Fibroblast of skin of right quadriceps (primary cell): ENCODE data around the gene TTN.
A peak's percentile ranks its signal among the peaks of the same experiment; 100 is the strongest.
"Not testable (repeated sequence)": the region's sequence is repeated elsewhere in the genome, so short reads cannot be mapped to it uniquely, and the experiment has no call there.

Source experiments
- DNase-seq: peaks from one replicate; pipeline ENCODE4 v3.0.0-alpha.2; 2013

The TTN gene

GRCh38 chr2:178526256-178526655 lies 281.0 kb downstream of the TTN start:
- DNase-seq, result no peak

- DNase-seq, result not testable (repeated sequence)
Measured at GRCh38 chr2:178525460-178525859, 281.8 kb downstream of the TTN start.

DNA sequence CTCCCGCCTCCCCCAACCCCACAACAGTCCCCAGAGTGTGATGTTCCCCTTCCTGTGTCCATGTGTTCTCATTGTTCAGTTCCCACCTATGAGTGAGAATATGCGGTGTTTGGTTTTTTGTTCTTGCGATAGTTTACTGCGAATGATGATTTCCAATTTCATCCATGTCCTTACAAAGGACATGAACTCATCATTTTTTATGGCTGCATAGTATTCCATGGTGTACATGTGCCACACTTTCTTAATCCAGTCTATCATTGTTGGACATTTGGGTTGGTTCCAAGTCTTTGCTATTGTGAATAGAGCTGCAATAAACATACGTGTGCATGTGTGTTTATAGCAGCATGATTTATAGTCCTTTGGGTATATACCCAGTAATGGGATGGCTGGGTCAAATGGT lies 282.2 kb downstream of the TTN start:
- not testable (repeated sequence) for DNase-seq

DNA sequence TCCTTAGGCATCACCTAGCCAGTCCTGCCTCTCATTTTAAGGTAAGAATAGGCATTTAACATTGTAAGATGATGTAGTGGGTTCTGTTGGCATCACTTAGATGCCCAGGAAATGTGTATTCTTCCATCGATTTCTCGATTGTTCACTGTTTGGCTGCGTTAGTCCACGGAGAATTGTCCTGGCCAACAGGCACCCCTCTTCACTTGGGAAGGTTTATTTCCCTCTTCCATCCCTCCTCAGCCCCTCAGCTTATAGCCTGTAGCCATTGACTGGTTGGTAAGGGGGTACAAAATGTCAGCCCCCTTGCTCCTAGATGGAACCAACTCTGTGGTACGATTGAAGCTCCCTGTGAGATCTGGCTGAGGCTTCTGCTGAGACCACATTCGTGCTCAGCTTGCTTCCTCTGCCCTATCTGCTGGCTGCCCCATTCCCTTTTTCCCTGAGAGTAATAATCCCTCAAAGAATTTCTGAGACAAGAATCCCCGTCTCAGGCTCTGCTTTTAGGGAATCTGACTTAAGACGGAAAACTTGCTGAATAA lies 283.6 kb downstream of the TTN start:
- no peak for DNase-seq

DNA sequence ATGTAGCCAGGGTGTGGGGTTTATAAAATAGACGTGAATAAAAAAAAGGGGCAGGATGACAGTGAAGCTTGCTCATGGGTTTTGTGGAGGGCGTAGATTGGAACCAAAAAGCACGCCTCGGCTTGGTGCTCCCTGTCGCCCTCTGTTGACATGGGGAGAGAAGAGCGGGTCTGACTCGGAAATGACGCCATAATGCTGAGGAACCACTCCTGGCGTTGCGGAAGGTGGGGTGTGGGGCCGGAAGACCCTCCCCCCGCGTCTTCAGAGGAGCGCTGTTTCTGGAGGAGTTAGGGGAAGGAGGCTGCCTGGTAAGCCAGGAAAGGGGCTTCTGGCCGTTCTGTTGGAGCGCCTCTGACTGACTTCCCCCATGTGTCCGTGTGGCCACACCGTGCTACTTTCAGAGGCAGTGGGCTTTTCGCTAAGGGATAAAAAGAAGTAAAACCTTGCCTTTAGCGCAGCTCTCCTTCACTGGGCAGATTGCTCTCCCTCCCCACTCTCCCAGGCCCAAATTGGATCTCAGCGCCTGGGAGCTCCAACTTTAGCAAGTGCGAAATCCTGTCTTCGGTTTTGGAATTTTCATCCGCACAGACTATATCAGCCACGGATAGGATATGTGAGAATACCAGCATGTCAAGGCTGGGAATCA lies 284.1 kb downstream of the TTN start:
- DNase-seq, result peak; percentile 82

DNA sequence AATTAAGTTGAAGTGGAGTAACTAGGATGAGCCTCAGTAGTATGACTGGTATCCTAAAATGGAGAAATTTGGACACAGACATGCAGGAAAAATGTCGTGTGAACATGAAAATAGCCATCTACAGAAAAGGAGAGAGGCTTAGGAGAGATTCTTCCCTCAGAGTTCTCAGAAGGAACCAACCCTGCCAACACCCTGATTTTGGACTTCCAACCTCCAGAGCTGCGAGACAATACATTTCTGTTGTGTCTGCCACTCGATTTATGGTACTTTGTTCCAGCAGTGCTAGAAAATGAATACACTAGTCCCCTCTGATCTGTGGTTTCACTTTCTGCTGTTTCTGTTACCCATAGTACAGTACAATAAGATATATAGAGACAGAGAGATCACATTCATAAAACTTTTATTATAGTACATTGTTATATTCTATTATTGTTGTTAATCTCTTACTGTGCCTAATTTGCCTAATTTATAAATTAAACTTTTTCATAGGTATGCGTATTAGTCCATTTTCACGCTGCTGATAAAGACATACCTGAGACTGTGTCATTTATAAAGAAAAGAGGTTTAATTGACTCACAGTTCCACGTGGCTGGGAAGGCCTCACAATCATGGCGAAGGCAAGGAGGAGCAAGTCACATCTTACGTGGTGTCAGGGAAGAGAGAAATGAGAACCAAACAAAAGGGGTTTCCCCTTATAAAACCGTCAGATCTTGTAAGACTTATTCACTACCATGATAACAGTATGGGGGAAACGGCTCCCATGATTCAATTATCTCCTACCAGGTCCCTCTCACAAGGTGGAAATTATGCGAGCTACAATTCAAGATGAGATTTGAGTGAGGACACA lies 285.7 kb downstream of the TTN start:
- no peak for DNase-seq

- DNase-seq, result peak; percentile 35
Measured at GRCh38 chr2:178517496-178517895, 289.7 kb downstream of the TTN start.

DNA sequence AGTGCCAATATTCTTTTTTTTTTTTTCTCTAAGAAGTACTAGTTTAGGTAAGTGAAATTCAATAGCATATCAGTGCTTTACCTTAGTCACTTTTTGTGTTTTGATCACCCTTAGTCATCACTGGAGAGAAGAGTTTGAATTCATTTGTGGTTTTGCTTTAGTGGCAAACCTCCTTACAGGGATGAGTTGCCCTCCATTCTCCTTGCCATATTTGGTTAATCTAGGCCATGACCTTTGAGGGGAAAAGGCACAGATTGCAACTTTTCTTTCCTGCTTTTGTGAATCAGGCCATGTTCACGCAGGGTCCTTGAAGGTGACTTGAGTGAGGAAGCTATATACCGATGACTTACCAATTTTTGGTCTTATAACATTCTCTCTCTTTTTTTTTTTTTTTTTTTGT lies 292.6 kb downstream of the TTN start:
- peak; percentile 74 for DNase-seq

- DNase-seq, result peak; percentile 18
Measured at GRCh38 chr2:178513876-178514275, 293.3 kb downstream of the TTN start.

GRCh38 chr2:178512484-178512883 lies 294.7 kb downstream of the TTN start:
- peak; percentile 32 for DNase-seq

DNA sequence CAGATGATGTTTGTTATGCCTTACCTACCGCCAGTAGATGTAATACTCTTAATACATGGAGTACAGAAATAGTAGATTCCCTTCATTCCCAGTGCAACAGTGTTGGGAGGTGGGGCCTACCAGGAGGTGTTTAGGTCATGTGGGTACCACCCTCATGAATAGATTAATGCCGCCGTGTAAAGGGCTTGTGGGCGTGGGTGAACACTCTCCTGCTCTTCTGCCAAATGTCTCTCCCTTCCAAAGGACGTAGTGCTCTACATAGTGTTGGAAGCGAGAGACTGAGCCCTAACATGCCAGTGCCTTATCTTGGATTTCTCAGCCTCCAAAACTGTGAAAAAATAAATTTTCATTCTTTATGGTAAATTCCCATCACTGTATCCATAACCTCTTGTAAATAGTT lies 296.8 kb downstream of the TTN start:
- no peak for DNase-seq

GRCh38 chr2:178508646-178509045 lies 298.6 kb downstream of the TTN start:
- no peak for DNase-seq

- DNase-seq, result no peak
Measured at GRCh38 chr2:178506949-178507348, 300.3 kb downstream of the TTN start.

GRCh38 chr2:178506524-178506923 lies 300.7 kb downstream of the TTN start:
- DNase-seq, result no peak

DNA sequence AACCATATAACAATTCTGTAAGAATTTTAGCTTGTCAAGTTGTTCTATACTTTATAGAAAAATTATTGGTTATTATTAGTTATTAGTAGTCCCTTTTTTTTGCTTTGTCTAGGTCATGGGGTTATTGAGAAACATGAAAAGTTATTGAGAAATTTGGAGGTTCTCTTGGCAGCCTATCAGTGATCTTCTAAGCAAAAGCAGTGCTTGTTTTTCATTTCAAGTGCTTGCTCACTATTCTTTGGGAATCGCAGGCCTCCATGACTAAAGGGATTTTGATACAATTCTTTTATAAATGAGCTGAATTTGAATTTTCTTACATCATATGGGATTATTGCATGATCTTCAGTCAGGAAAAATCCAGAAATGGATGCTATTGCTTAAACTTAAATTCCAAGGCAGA lies 301.1 kb downstream of the TTN start:
- DNase-seq, result no peak

DNA sequence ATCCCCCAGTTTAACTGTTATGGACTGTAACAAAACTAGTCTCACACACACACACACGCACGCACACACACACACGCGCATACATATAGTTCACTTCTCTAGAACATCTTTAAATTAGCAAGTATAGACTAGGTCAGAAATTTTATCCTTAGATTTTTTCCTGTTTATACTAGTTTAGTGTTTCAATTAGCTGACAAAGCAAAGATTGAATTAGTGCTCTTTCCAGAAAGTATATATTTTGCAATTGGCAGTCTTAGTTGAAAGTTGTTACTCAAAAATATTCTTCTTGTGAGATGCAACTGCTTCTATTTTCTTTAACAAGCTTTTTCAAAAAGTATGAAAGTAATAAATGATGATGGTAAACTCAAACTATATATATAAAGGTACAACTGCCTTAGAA lies 304.5 kb downstream of the TTN start:
- no peak for DNase-seq

GRCh38 chr2:178499640-178500039 lies 307.6 kb downstream of the TTN start:
- DNase-seq, result no peak

DNA sequence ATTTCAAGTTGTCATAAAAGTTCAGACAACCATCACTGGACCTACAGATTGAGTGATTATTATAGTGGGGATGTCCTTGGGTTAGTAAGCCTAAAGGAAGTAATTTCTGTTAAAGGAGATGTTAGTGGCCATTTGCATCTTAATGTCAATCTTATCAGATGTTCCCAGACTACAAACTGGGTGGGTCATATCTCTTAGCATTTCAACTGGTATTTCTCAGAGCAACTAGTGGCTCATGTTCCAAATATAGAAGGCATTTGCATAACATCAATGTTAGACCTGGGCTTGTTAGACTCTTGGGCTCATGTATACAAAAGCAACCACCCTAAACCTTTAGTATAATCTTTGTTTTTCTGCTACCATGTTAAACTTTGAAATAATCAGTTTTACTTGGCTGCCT lies 309.1 kb downstream of the TTN start:
- no peak for DNase-seq

DNA sequence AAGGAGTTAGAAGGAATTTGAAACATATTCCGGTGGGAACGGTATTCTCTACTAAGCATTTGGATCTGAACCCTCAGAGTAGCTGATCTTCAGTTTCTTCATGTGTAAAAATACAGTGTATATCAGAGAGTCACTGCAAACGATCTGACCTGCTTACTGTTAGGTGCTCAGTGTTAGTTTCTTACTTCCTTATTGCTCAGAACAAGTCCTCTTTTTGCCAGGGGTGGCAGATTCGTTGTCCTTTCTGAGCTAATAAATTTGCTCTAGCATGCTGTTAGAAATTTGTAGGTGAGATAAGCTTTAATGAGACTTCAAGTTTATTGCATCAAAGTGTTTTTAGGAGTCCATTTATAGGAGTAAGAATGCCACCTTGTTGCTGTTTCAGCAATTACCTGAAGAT lies 311.2 kb downstream of the TTN start:
- DNase-seq, result no peak

- DNase-seq, result no peak
Measured at GRCh38 chr2:178491612-178492011, 315.6 kb downstream of the TTN start.

GRCh38 chr2:178485356-178485755 lies 321.9 kb downstream of the TTN start:
- peak; percentile 8 for DNase-seq

GRCh38 chr2:178484245-178485041 lies 322.8 kb downstream of the TTN start:
- peak; percentile 31 for DNase-seq

GRCh38 chr2:178482437-178482836 lies 324.8 kb downstream of the TTN start:
- no peak for DNase-seq
